Measurements from ENCODE around the gene KDM4B.

The KDM4B gene

GRCh38 chr19:5101871-5102270 is 133.0 kb downstream of the KDM4B start:
- POLR2A ChIA-PET, result no interaction called here
- CTCF ChIA-PET, result no interaction called here
- DNase-seq (ENCODE audit: extremely low spot score), result no peak
- TF ChIP-seq SUZ12 (IDR thresholded peaks at IDR 0.05), result no peak

DNA sequence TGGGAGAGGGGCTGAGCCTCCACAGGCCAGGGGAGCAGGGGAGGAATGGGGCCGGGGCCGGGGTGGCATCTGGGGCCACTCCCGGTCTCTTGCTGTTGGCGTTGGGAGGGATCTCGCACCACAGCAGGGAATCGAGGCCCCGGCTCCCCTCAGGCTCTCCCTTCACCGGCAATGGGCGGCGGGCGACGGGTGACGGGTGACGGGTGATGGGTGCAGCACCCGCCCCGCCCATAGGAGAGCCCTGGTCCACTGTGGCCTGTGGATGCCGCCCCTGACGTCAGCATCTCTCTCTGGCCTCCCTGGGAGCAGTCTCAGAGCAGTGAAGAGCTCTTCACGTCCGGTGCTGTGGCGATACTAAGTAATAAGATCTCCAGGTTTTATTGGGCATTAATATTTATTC is 133.6 kb downstream of the KDM4B start:
- TF ChIP-seq ZNF384 (IDR thresholded peaks at IDR 0.05) (no peak), ELF4 (IDR thresholded peaks at IDR 0.05) (no peak), FOXA1 (IDR thresholded peaks at IDR 0.05) (no peak), NFRKB (IDR thresholded peaks at IDR 0.05) (no peak), L3MBTL2 (conservative IDR thresholded peaks at IDR 0.05) (no peak), HDGF (IDR thresholded peaks at IDR 0.05; ENCODE audit: borderline replicate concordance) (no peak), BHLHE40 (IDR thresholded peaks at IDR 0.05; ENCODE audit: borderline replicate concordance) (no peak), SUZ12 (IDR thresholded peaks at IDR 0.05) (no peak), PKNOX1 (IDR thresholded peaks at IDR 0.05) (no peak), LEF1 (IDR thresholded peaks at IDR 0.05; ENCODE audit: borderline replicate concordance) (no peak), CTBP1 (IDR thresholded peaks at IDR 0.05; ENCODE audit: borderline replicate concordance) (no peak), SP1 (IDR thresholded peaks at IDR 0.05) (no peak), ARNT (IDR thresholded peaks at IDR 0.05) (no peak), FOXM1 (IDR thresholded peaks at IDR 0.05; ENCODE audit: borderline replicate concordance) (no peak), TARDBP (IDR thresholded peaks at IDR 0.05) (no peak), FOXK2 (IDR thresholded peaks at IDR 0.05) (no peak)
- CTCF ChIA-PET, result no interaction called here
- DNase-seq (ENCODE audit: extremely low spot score), result no peak
- POLR2A ChIA-PET, result no interaction called here

- ChIA-PET CTCF (interaction anchor here (0.6 kb wide), 1 partner anchor 50 kb away, joined by 3 read pairs; no protein-coding TSS in a partner anchor), POLR2A (no interaction called here)
- TF ChIP-seq HDGF (IDR thresholded peaks at IDR 0.05; ENCODE audit: borderline replicate concordance), result no peak
- TF ChIP-seq NFRKB (IDR thresholded peaks at IDR 0.05), result no peak
- no peak for TF ChIP-seq FOXM1 (IDR thresholded peaks at IDR 0.05; ENCODE audit: borderline replicate concordance)
- no peak for TF ChIP-seq ZNF384 (IDR thresholded peaks at IDR 0.05)
- no peak for TF ChIP-seq PKNOX1 (IDR thresholded peaks at IDR 0.05)
- no peak for TF ChIP-seq SUZ12 (IDR thresholded peaks at IDR 0.05)
- no peak for TF ChIP-seq L3MBTL2 (conservative IDR thresholded peaks at IDR 0.05)
- no peak for DNase-seq (ENCODE audit: extremely low spot score)
These were observed 134.3 kb downstream of the KDM4B start for GRCh38 chr19:5103061-5103701.

DNA sequence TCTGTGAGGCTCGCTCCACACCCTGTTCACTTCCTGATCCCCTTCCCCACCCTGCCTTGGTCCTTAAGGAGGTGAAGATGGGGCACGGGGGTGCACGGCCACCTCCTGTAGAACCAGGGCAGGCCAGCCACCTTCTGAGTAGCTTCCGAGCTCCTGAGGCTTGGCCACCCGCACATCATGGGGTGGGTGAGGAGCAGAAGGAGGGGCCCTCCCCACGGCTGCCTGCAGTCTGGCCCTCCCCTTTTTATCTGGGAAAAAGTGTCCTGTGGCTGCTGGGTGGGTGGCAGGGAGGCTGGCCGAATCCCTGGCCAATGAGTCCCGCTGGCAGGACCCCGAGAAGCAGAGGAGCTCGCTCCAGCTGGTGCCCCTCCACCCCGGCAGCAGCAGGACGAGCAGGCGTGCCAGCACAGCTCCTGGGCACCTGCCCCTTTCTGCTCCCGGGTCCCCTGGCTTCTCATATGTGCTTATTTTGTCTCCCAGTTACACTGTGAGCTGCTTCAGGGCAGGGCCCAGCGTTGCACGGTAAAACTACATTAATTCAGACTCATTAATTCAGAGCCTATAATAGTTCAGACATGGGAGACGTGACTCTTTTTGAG is 135.0 kb downstream of the KDM4B start:
- POLR2A ChIA-PET, result no interaction called here
- CTCF ChIA-PET, result interaction anchor here (0.6 to 0.7 kb wide), 2 partner anchors 10 to 295 kb away, joined by 3 to 4 read pairs; no protein-coding TSS in a partner anchor
- no peak for DNase-seq (ENCODE audit: extremely low spot score)
- TF ChIP-seq LEF1 (IDR thresholded peaks at IDR 0.05; ENCODE audit: borderline replicate concordance) (no peak), SP1 (IDR thresholded peaks at IDR 0.05) (no peak), CTBP1 (IDR thresholded peaks at IDR 0.05; ENCODE audit: borderline replicate concordance) (no peak), HDGF (IDR thresholded peaks at IDR 0.05; ENCODE audit: borderline replicate concordance) (no peak), ZNF384 (IDR thresholded peaks at IDR 0.05) (no peak), SUZ12 (IDR thresholded peaks at IDR 0.05) (no peak), NFRKB (IDR thresholded peaks at IDR 0.05) (no peak), FOXK2 (IDR thresholded peaks at IDR 0.05) (no peak), FOXM1 (IDR thresholded peaks at IDR 0.05; ENCODE audit: borderline replicate concordance) (no peak), TARDBP (IDR thresholded peaks at IDR 0.05) (no peak), BHLHE40 (IDR thresholded peaks at IDR 0.05; ENCODE audit: borderline replicate concordance) (no peak), L3MBTL2 (conservative IDR thresholded peaks at IDR 0.05) (no peak), ELF4 (IDR thresholded peaks at IDR 0.05) (no peak), PKNOX1 (IDR thresholded peaks at IDR 0.05) (no peak), ARNT (IDR thresholded peaks at IDR 0.05) (no peak)

DNA sequence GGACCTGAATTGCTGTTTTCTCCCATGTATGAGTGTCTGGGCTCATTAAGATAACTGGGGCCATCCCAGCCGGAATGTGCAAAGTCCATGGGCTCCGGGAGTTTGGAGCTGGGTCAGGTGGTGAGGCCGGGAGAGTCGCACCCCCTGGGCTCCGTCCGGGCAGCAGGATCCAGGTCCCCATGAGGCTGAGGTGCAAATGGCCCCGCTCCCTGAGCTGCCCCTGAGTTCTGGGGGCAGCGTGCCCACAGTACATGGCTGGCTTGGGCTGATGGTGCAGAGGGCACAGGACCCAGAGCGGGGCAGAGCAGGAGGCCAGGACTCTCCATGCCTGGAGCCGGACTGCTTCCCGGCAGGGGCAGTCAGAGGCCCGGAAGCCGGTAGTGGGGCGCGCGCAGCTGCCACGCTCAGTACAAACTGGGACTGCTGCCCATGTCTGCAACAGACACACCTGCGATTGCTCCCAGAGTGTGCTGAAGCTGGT is 136.0 kb downstream of the KDM4B start:
- POLR2A ChIA-PET, result no interaction called here
- no peak for TF ChIP-seq FOXM1 (IDR thresholded peaks at IDR 0.05; ENCODE audit: borderline replicate concordance)
- TF ChIP-seq NFRKB (IDR thresholded peaks at IDR 0.05), result no peak
- TF ChIP-seq TARDBP (IDR thresholded peaks at IDR 0.05), result no peak
- no peak for TF ChIP-seq ZNF384 (IDR thresholded peaks at IDR 0.05)
- no peak for TF ChIP-seq CTBP1 (IDR thresholded peaks at IDR 0.05; ENCODE audit: borderline replicate concordance)
- TF ChIP-seq FOXK2 (IDR thresholded peaks at IDR 0.05), result no peak
- TF ChIP-seq BHLHE40 (IDR thresholded peaks at IDR 0.05; ENCODE audit: borderline replicate concordance), result no peak
- TF ChIP-seq HDGF (IDR thresholded peaks at IDR 0.05; ENCODE audit: borderline replicate concordance), result no peak
- no peak for TF ChIP-seq SP1 (IDR thresholded peaks at IDR 0.05)
- CTCF ChIA-PET, result no interaction called here
- no peak for DNase-seq (ENCODE audit: extremely low spot score)

DNA sequence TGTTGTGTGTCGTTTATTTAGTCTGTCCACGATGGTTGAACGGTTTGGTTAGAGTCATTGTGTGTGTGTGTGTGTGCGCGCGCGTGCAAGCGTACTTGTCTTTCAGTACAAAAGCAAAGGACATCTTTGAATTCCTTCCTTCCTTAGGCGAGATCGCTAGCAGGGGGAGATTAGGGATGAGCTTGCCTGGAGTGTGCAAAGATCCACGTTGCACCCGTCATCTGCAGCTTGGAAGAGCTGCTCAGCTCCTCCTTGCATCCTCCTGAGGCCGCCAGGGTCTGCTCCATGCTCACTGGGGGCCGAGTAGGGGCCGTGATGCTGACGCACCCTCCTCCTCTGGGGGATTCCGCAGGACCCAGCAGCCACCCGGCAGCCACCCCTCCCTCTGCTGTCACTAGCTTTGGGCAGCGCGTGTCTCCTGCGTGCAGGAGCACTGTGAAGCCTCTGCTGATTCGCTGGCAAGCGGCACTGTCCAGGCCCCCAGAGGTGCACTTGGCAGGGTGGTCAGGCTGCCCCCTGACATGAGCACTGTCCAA is 137.3 kb downstream of the KDM4B start:
- TF ChIP-seq PKNOX1 (IDR thresholded peaks at IDR 0.05) (no peak), FOXM1 (IDR thresholded peaks at IDR 0.05; ENCODE audit: borderline replicate concordance) (no peak), CTBP1 (IDR thresholded peaks at IDR 0.05; ENCODE audit: borderline replicate concordance) (no peak), ELF4 (IDR thresholded peaks at IDR 0.05) (no peak), L3MBTL2 (conservative IDR thresholded peaks at IDR 0.05) (no peak), BHLHE40 (IDR thresholded peaks at IDR 0.05; ENCODE audit: borderline replicate concordance) (no peak), NFRKB (IDR thresholded peaks at IDR 0.05) (no peak), ARNT (IDR thresholded peaks at IDR 0.05) (no peak), ZNF384 (IDR thresholded peaks at IDR 0.05) (no peak), SUZ12 (IDR thresholded peaks at IDR 0.05) (no peak), HDGF (IDR thresholded peaks at IDR 0.05; ENCODE audit: borderline replicate concordance) (no peak)
- CTCF ChIA-PET, result interaction anchor here (0.6 kb wide), 1 partner anchor 58 kb away, joined by 3 read pairs; no protein-coding TSS in a partner anchor
- POLR2A ChIA-PET, result no interaction called here
- DNase-seq (ENCODE audit: extremely low spot score), result no peak
